NCI-H2029 (cell line): ENCODE results near the gene USP49.
A peak's percentile ranks its signal among the peaks of the same experiment; 100 is the strongest.
"Not testable (repeated sequence)": the region's sequence is repeated elsewhere in the genome, so short reads cannot be mapped to it uniquely, and the experiment has no call there.

Experiments used
- DNase-seq: peaks from one replicate; lab custom pipeline; 2025; lab: John Stamatoyannopoulos, UW

The USP49 gene

GRCh38 chr6:41779788-41780550 lies 115.2 kb downstream of the USP49 start, which contains the start of gene FRS3:
TSS of gene FRS3 (minus strand) at chr6:41779900. CDS start at chr6:41776987, 2,913 bp downstream.
- DNase-seq: peak; percentile 93

- no peak for DNase-seq
Measured at GRCh38 chr6:41779336-41779735, 115.8 kb downstream of the USP49 start.

GRCh38 chr6:41778895-41779294 lies 116.3 kb downstream of the USP49 start:
- DNase-seq: no peak

GRCh38 chr6:41777551-41778285 lies 117.5 kb downstream of the USP49 start:
- DNase-seq: no peak

GRCh38 chr6:41775293-41775882 lies 119.8 kb downstream of the USP49 start:
- DNase-seq: no peak

- no peak for DNase-seq
Measured at GRCh38 chr6:41774841-41775240, 120.3 kb downstream of the USP49 start.

- DNase-seq: no peak
Measured at GRCh38 chr6:41771058-41771983, 123.9 kb downstream of the USP49 start.

- DNase-seq: no peak
Measured at GRCh38 chr6:41770381-41771057, 124.7 kb downstream of the USP49 start.

GRCh38 chr6:41769376-41769775 lies 125.8 kb downstream of the USP49 start:
- DNase-seq: no peak

GRCh38 chr6:41768545-41769308 lies 126.4 kb downstream of the USP49 start:
- peak; percentile 70 for DNase-seq

- DNase-seq: peak; percentile 10
Measured at GRCh38 chr6:41767112-41767833, 127.9 kb downstream of the USP49 start.

- DNase-seq: not testable (repeated sequence)
Measured at GRCh38 chr6:41766043-41766664, 129.0 kb downstream of the USP49 start.

GRCh38 chr6:41763470-41763869 lies 131.7 kb downstream of the USP49 start:
- peak; percentile 5 for DNase-seq

GRCh38 chr6:41759905-41760579 lies 135.1 kb downstream of the USP49 start:
- no peak for DNase-seq

GRCh38 chr6:41759106-41759904 lies 135.9 kb downstream of the USP49 start:
- no peak for DNase-seq

GRCh38 chr6:41758641-41759035 lies 136.5 kb downstream of the USP49 start:
- DNase-seq: no peak

GRCh38 chr6:41757931-41758640 lies 137.1 kb downstream of the USP49 start:
- no peak for DNase-seq
